ENCODE measurements around the gene MS4A6A.

DNA sequence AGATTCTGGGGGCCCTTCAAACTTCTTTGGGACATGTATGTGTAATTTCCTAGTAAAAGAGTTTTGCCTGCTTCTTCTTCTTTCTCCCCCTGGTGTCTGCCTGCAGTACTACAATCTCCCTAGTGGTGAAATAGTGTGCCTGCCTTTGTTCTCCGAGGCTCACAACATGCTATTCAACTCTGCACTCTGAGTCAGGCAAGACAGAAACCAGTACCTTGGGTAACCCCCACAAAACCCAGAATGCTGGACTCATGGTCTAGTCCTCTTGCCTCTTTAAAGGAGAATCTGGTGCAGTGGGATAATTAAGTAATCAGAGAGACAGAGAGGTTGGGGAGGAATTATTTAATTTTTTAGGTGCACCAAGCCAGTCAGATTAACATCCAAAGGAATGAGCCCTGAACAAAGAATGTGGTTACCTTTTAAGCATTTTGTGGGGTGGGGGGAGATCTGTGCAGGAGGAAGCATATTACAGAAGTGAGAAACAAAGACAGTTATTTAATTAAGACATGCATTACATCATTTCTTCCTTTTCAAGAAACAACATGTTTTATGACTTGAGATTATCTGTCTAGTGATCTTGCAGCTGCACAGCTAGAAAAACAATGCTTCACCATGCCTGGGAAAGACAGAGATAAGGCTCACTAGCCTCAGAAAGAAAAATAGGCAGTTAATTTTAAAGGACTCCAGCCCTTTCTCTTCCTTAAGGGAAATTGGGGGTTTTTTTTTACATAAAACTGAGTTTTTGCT is 11.0 kb upstream of the MS4A6A start:
- TF ChIP-seq, protein P1, sequence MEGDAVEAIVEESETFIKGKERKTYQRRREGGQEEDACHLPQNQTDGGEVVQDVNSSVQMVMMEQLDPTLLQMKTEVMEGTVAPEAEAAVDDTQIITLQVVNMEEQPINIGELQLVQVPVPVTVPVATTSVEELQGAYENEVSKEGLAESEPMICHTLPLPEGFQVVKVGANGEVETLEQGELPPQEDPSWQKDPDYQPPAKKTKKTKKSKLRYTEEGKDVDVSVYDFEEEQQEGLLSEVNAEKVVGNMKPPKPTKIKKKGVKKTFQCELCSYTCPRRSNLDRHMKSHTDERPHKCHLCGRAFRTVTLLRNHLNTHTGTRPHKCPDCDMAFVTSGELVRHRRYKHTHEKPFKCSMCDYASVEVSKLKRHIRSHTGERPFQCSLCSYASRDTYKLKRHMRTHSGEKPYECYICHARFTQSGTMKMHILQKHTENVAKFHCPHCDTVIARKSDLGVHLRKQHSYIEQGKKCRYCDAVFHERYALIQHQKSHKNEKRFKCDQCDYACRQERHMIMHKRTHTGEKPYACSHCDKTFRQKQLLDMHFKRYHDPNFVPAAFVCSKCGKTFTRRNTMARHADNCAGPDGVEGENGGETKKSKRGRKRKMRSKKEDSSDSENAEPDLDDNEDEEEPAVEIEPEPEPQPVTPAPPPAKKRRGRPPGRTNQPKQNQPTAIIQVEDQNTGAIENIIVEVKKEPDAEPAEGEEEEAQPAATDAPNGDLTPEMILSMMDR (IDR thresholded peaks at IDR 0.05) = peak; percentile 43 to 63 (median 54)
- TF ChIP-seq POLR2A (IDR thresholded peaks at IDR 0.05) (no peak), EP300 (IDR thresholded peaks at IDR 0.05) (no peak), POLR2AphosphoS5 (IDR thresholded peaks at IDR 0.05) (no peak)

All from sigmoid colon (tissue), 4 donors.